GM18867 (cell line): Measurements from ENCODE around the gene MYL11.
A peak's percentile ranks its signal among the peaks of the same experiment; 100 is the strongest.

ENCODE experiments used
- ATAC-seq: cut with Tn5 transposase; IDR thresholded peaks from one replicate; pipeline ENCODE4 v1.9.1; 2021; ENCODE audit warnings: mild to moderate bottlenecking, moderate library complexity; ENCODE audit not compliant: unreplicated experiment

Gene MYL11

DNA sequence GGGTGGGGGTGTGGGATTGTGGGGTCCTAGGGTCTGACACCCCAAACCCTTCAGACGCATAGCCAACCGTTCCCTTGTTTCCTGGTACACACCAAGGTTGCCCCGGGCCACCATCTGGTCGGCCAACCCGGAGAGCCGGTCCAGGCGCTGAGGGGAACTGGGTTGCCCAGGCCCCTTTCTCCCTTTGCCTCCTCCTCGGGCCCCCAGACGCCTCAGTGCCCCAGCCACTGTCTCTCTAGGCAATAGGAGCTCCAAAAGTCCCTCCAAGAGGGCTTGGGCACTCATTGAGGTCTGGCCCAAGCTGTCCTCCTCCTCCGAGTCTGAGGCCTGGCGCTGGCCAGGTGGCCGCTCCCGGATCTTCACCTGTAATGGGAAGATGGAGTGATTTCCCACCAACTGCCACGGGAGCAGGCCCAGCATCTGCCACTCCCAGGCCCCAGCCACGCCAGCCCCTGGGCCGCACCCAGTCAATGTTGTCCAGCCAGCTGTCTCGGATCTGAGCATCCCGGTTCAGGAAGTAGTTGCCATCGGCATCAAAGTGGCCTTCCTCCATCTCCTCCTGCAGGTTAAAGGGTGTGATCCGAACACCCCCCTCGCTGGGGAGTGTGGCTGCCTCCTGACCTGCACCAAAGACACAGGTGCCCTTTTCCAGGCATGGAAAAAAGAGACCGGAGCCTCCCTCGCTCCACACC is 21.0 kb upstream of the MYL11 start:
- no peak for ATAC-seq

DNA sequence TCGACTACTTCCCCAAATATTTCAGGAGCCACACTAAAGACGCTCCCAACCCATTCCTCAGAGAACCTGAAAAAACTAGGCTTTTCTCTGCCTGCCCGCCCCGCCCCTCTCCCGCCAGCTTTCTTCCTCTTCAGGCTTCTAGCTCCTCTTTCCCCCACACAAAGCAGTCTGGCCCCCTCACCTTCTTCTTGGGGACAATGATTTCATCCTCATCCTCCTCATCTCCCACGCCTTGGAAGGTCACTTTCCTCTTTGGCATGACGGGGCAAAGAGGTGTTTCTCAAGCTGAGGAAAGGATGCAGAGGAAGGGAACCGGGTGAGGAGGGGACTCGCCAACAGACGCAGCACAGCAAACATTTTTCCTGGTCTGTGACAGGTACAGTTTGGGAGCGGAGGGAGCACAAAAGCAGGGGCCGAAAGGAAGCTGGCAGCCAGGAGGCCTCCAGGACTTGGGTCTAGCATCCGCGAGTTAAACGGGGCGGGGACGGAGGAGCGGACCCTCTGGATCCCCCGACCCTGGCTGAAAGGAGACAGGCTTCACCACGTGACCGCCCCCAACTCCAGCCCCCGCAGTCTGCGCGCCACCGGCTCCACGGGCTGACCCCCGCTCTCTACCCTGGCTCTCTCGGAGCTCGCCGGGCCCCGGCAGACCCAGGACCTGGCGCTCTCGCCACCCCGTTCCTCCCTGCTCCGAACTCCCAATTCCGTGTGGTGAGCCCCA is 20.0 kb upstream of the MYL11 start:
- ATAC-seq = peak; percentile 3

DNA sequence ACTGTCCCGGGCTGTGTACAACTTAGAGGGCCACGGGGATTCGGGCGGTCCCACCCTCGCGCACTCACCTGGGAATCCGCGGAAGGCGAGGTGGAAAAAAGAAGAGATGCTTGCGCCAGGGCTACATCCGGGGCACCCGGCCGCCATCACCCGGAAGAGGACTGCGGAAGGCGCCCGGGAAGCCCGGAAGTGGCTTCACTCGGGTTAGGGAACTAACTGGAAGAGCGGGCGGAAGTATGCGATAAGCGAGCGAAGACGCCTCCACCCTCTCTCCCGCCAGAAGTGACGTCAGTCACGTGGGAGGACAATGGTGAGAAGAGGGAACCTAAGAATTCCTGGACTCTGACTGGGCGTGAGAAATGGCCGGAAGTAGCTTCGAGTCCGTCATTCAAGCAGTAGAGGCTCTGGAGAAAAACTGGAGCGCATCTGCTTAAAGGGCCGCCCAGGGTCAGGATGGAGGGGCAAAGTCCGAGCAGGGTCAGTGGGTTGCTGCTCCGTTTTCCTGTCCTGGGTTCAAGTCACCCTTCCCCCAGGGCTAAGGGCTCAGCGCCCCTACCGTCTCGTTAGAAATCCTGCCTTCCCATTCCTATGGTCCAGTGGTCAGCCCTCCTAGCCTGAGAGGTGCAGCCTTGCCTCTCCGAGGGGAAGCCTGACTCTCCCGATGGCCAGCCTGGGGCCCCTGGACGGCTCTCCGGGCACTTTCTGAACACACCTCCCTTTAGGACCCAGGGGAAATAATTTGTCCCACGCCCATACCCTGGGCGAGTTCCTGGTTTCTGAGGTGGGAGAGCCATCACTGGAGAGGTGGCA is 19.3 kb upstream of the MYL11 start, which contains the start of gene CD2BP2:
Gene CD2BP2, minus strand, starts transcription at position 165 of the 810 bp plus-strand sequence. CDS start 627 bp downstream, outside the sequence.
- peak; percentile 54 for ATAC-seq

DNA sequence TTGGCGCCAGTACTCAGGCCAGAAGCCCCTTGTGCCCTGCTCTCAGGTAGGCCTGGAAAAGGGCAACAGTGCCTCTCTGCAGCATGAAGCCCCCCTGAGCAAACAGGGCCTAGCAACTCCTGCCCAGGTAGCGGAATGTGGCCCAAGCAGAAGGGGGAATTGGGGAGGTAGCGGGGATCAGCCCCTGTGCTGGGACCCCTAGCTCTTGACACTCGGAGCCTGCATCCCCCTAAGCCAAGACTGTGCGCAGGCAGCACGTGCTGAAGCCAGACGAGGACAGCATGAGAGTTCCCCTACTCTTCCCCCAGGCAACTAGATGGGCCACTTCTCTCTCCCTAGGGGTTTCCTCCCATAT is 18.7 kb upstream of the MYL11 start:
- no peak for ATAC-seq

DNA sequence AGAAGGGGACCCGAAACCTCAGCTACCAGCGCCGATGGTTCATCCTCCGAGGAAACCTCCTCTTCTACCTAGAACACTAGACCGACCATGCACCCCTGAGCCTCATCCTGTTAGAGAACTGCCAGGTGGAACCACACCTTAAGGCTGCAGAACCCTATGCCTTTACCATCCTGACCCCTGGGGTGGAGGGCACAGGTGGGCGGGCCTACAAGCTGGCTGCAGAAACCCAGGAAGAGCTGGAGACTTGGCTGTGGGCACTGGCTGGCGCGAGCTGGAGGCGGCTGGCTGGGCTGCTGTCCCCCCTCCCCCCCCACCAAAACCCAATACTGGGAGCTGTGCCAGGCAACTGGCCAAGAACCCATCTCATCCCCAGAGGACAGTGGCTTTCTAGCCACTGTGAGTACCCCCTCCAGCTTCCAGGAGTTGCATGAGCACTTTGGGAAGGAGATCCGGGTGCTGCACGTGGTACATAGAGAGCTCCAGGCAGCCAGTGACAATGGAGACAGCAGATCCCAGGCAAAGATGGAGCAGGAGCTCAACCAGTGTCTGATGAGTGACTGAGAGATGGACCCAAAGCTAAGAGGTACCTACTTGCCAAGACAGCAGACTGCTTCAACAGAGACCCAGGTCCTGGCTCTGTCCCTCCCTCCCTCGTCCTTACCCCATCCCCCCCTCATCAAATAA is 18.1 kb upstream of the MYL11 start:
- no peak for ATAC-seq

DNA sequence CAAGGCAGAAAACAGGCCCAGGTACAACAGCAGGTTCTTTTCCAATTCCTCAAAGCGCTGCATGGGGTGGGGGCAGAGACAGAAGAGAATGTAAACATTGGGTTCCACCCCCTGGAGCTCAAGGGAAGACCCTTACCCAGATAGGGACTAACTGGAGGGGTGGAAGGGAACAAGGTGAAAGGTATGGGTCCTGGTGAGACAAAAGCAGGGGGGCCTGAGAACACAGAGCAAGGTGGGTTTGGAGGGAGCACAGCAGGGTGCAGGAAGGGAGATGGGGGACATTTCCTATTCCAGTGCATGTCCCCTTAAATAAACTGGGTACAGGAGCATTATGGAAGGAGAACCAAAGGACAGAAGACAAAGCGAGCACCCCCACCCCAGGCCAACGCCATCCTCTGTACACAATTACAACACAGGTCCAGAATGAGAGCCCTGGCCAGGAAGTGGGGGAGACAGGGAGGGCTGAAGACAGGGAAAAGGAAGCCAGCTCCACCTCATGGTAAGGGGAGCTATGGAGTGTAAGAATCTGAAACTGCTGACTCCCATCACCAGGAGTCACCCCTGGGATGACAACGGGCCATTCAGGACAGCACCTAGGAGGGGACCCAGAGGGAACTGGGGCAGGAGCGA is 17.4 kb upstream of the MYL11 start:
- ATAC-seq = no peak

DNA sequence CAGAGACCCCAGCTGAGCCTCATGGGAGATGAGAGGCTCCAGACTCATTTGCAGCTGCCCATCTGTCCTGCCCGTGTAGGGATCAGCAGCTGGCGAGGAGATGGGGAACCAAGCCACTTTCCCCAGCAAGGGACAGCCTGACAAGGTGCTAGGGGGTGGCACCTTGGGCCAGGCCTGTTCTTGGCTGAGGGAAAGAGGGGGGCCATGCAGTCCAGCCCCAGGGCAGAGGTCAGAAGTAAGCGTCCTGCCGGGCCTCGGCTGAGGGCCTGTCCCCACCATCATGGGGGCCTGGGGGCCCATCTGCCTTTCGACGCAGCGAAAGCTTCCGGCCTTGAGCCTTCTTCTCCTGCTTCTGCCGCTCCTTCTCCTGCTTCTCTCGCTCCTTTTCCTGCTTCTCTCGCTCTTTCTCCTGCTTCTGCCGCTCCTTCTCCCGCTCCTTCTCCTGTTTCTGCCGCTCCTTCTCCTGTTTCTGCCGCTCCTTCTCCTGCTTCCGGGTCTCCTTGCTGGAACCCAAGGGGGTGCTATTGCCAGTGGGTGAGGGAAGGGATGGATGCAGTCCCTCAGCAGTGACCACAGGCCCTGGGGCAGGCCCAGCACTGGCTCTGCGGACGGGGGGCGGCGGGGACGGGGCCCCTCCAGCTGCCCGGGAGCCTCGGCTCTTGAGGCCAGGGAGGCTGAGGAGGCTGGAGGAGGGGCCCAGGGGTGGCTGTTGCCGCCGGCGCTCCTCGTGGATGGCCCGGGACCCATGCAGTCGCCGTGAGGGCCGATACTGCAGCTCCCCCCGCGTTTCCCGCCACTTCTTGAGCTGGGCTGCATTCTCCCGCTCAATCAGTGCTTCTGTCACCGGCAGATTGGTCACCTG is 16.7 kb upstream of the MYL11 start:
- no peak for ATAC-seq

DNA sequence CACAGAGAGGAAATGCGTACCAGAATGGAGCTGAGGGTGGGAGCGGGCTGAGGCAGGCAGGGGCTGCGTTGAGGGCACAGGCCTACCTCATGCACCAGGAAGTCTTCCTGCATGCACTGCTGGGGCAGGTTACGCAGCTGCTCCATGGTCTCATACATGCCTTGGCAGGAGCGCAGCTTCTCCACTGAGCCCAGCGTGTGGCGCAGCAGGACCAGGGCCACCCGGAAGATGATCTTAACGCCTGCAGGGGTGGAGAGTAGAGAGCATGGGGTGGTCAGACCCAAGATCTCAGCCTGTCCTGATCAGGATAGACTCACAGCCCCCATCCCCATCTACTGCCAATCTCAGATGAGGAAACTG is 16.0 kb upstream of the MYL11 start:
- ATAC-seq = no peak

DNA sequence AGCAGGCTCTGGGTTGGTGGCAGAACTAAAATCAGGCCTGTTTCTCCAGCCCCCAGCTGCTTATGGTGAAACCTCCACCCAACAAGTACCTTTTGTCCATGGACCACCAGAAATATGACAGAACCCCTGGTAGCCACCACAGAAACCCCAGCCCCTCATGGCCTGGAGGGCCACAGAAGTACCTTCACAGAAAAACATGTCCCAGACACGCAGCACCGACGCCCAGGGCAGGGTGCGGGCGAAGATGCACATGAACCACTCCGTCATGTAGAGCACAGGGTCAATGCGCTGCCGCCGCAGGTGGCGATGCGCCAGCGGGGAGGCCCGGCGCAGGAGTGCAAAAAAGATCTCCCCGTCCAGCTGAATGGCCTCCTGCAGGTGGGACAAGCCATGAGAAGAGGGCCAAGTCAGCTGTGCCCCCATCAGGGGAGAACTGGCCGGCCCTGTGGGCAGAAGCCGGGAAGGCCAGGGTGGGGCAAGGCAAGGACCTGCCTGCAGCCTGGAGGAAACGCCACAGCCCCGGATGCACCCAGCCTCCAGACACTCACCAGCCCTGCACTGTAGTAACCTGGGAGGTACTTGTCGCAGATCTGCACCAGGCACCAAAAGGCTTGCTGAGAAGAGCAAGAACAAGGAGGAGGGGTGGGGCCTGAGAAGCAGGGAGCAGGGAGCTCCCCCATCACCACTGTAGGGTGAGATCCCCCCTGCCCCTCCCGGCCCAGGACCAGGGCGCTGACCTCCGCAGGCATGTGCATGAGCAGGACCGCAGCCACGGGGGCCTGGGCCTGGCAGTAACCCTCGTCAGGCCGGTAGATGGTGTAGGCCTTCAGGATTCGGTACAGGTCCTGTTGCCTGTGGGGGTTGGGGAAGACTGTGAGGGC is 15.4 kb upstream of the MYL11 start:
- no peak for ATAC-seq

DNA sequence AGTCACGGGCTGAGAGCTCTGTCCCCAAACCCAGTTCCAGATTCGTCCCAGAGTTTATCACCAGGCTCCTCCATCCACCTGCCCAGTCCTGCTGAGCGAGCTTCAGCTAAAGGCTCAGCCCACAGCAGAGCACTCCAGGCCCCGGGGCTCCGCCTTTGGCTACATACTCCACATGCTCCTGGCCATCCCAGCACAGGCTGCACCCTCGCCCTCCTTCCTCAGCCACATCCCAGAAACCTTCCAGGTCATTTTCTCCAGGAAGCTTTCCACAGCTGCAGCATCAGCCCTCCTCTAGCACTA is 14.8 kb upstream of the MYL11 start:
- no peak for ATAC-seq

DNA sequence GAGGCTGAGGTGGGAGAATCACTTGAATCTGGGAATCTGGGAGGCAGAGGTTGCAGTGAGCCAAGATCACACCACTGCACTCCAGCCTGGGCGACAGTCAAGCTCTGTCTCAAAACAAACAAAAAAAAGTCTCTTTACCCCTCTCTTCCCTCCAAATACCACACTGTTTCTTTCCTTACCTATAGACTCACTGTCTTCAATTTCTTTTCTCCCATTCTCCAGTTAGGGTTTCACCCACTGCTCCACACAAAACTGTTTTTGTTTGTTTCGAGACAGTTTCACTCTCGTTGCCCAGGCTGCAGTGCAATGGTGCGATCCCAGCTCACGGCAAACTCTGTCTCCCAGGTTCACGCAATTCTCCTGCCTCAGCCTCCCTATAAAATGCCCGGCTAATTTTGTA is 13.4 kb upstream of the MYL11 start:
- no peak for ATAC-seq

DNA sequence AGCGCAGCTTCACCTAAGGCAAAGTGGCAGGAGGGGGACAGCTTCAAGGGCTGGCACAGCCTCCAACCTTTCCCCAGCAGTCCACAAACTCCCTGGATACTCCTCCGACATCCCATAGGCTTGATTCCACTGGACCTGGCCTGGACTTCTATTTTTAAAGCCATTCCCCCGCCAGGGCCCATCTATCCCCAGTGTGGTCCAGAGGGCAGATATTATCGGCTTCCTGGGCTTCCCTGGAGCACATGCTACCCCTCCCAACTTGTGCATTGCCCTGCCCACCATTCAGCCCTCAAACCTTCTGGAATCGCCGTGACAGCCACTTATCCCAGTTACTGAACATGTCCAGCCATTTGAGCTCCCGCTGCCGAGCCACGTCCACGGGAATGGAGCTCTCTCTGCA is 9.4 kb upstream of the MYL11 start:
- no peak for ATAC-seq

DNA sequence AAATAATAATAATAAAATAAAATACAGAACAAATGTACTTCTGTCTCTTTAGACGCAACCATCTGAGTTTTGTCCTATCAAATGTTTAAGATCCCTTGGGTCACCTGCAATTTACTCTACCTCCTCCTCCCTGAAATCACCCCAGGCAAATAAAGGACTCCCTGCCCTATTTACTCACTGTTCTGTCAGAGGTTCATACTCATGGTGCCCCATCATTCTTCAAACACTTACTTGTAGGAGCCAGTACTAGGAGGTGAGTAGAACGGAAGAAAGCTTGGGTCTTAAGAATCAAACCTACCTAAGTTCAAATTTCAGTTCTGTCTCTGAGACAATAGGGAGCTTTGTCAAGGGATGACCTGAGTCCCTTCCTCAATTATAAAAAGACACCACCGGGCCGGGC is 8.1 kb upstream of the MYL11 start:
- ATAC-seq = no peak

DNA sequence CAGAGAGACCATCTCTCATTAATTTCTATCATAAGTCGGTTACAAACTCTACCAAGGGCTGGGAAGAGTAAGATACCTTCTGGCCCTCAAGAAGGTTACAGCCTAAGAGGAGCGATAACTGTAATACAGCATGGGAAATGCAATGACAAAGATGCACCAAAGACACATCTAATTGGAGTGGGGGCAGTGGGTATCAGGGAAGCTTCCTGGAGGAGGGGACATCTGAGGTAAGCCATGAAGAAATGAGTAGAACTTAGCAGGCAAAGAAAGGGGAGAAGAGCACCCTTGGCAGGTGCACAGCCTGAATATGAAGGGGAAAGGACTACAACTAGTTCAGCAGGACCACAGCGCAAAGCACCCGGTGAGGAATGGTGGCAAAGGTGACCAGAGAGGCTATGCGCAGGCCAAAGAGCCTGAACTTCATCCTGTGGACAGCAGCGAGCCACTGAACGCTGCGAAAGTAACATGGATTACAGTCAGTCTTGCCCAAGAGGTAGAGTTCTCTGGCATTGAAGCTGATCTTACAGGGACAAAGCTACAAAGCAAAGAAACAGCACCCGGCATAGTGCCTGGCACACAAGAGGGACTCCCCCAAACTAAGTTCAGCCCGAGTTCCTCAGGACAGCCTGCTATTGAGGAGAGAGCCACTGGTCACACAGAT is 7.1 kb upstream of the MYL11 start:
- no peak for ATAC-seq

DNA sequence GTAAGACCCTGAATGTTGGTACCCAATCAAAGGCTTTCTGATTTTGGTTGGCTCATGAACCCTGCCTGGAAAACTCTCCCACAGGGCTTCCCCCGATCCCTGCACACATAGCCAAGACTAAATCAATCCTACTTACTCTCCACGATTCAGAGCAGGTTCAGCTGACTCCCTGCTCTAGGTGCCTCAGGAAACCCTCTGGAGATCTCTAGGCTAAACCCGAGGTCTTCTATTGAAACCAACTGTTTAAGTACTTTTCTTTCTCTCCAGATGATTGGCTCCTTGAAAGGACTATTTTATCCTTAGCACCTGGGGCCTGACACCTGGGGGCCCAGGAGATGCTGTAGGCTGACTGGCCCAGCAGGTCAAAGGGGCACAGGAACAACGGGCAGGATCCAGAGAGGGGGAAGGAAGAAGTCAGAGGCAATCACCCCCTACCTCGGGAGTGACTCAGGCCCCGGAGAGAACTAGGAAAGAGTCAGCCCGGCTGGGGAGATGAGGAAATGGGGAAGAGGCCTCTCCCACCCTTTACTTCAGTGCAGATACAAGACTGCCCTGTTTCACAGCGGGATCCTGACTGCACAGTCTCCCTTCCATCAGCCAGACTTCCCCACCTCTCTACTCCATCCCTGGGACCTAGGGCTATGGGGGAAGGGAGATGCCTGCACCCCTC is 6.3 kb upstream of the MYL11 start:
- no peak for ATAC-seq

DNA sequence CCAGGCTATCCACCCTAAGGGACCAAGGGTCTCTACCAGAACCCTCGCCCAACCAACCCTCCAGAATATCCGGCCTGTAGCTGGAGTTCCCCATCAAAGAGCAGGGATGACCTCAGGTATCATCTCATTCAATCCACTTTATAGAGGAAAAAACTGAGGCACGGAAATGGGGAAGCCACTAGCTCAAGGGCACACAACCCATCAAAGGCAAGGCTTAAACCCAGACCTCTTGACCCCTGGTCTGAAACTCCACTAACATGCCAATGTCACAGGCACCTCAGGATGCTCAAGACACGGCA is 5.9 kb upstream of the MYL11 start:
- no peak for ATAC-seq

DNA sequence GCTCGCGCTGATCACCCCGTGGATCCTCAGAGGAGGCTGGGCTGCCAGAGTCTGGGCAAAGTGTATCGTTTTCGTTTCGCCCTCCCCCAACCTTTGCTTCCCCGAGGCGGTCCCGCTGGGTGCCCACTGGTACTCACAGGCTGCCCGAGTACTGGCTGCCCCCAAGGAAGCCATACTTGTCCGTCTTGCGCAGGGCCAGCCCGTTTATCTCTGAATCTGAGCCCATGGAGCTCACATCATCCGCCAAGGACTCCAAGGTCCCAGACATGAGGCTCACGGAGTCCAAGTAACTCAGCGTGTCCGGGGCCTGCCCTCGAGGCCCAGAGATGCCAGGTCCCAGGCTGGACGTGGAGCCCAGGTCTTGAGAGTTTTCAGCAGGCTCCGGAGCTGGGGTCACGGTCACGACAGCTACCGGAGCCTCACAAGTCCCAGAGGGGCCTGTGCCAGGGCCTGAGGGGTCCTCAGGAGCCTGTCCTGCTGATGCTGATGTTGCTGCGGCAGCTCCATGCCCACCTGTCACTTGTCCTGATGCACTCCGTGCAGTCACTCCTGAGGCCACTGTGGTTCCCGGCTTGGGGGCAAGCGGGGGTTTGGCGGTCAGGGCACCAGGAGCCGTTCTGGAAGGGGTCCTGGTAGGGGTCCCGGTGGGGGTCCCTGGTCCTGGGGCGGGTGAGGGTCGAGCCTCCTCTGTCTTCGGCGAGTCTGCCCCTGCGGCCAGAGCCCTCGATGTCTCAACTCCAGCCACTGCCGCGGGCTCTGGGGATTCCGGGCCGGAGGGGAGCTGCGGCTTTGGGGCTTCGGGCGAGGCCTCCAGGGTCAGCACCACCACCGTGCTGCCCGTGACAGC is 5.3 kb upstream of the MYL11 start:
- ATAC-seq = no peak
